PC-3 (cell line): ENCODE results near the gene UGT1A10.

ENCODE experiments used
- EZH2 ChIP-seq: fragments of 300-600 bp; sonication (generic); IDR thresholded peaks from one replicate; pipeline ENCODE4 v1.6.1; 2017; ENCODE audit warnings: antibody characterized with exemption, mild to moderate bottlenecking, low read length; ENCODE audit not compliant: unreplicated experiment
- EZH2phosphoT487 ChIP-seq: fragments of 300-600 bp; sonication (generic); IDR thresholded peaks from 2 replicates; pipeline ENCODE4 v1.6.1; 2018; ENCODE audit warnings: mild to moderate bottlenecking, antibody characterized with exemption, low read length, borderline replicate concordance

DNA sequence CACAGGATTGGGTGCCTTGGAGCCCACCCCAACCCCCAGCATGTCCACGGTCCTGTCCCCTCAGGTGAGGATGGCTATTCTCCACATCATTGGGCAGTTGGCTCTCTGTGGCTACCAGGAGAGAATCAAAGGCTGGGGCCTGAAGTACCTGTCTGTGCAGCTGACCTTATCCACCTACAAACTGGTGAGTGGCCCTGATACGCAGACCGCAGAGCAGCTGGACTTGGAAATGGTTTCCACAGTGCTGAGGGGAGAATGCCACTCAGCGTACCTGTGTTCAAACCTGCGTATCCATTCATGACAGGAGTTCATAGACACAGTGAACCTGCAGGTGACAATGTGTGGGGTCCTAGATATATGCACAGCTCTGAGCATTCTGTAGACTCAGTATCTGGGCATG, 163.5 kb downstream of the UGT1A10 start:
- TF ChIP-seq EZH2phosphoT487 (no peak), EZH2 (no peak)
